HG03565 (cell line): ENCODE measurements around the gene MAGED1.
"Not testable (repeated sequence)": the region's sequence is repeated elsewhere in the genome, so short reads cannot be mapped to it uniquely, and the experiment has no call there.

ENCODE experiments used
- ATAC-seq: cut with Tn5 transposase; IDR thresholded peaks from one replicate; pipeline ENCODE4 v1.9.1; 2021; ENCODE audit warnings: mild to moderate bottlenecking, moderate library complexity; ENCODE audit not compliant: unreplicated experiment

The MAGED1 gene

DNA sequence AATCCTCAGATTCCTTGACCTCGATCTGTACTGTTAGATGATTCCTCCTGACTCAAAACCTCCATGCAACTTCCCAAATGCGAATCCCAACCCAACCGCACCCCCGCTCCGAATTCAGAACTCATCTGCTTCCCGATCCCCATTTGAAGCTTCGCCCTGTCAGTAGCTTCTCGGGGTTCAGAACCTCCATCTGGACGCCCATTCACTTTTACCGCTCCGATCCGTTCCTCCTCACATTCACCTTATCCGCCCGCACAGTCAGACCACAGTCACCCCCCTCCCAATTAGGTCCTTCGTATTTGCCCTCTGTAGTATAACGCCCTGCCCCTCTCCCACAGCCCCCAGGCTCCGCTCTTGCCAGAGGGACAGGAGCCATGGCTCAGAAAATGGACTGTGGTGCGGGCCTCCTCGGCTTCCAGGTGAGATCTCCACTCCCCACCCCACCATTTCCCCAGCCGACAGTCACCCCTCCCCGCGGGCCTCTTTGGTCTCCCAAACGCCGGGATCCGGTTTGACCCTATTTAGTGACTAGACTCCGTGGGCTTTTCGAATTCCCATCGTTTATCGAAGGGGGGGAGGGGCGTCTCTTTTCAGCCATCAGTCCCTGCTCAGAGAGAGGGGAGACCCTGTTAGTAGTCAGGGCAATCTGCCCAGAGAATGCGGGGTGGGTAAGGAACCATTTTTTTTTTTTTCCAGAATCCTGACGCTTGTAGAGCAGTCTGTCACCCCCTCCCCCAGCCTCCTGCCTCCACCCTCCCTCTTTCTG lies 691 bp downstream of the MAGED1 start:
- no peak for ATAC-seq

DNA sequence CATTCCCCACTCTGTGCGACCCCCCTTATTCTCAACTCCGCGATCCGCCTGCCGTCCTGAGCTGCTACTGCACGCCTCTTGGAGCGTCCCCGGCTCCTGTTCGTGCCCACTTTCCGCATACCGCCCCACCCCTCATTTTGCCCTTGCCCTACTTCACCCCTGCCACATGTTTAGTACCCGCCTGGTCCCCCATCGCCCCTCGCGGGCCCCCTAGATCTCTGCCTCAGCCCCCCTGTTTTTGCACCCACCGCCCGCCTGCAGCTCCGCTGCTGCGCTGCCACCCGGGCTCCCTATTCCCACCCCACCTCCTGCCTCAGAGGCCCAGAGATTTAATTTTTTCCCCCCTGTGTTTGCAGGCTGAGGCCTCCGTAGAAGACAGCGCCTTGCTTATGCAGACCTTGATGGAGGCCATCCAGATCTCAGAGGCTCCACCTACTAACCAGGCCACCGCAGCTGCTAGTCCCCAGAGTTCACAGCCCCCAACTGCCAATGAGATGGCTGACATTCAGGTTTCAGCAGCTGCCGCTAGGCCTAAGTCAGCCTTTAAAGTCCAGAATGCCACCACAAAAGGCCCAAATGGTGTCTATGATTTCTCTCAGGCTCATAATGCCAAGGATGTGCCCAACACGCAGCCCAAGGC lies 1.4 kb downstream of the MAGED1 start:
- ATAC-seq: peak; percentile 41

DNA sequence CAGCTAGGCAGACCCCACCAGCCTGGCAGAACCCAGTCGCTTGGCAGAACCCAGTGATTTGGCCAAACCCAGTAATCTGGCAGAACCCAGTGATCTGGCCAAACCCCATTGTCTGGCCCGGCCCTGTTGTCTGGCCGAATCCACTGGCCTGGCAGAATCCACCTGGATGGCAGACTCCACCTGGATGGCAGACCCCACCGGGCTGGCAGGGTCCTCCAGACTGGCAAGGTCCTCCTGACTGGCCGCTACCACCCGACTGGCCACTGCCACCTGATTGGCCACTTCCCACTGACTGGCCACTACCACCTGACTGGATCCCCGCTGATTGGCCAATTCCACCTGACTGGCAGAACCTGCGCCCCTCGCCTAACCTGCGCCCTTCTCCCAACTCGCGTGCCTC lies 3.2 kb downstream of the MAGED1 start:
- no peak for ATAC-seq

DNA sequence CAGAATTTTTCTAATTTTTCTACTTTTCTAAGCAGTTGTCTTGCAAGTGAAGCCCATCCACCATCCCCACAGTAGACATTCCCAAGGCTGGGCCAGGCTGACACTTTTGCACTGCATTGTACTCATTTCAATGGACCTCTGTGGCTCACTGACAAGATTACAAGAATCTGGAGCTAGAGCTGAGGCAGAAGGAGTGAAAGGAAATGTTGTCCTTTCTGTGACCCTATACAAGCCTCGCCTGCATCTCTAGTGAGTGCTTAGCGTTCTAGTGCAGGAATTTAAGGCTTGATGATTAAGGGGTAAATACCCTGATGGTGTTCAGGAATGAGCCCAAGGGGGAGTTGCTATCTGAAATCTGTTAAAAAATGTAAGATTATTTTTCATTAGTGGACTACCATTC lies 6.3 kb downstream of the MAGED1 start:
- no peak for ATAC-seq

DNA sequence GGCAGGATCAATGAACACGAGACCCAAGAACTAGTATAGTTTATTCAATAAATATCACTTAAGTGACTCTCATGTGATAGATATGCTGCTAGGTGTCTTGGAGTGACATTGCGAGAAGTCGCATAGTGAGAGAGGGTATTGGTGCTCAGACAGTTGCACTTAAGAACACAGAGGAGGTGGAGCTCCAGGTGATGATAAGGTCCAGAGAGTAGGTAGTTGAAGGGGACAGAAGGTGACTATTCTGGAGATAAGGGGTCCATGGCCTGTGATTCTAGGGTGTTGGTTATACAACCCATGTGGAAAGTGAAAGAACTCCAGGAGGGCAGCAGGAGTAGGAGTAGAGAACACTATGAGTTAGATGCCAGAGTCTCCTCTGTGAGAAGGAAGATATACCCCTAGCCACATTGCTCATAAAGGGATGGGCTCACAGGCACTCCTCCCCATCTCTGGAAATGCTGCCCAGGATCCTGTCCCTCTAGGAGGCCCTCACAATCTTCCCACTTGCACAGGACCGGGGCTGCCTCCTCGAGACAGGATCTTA lies 9.2 kb downstream of the MAGED1 start:
- ATAC-seq: no peak

DNA sequence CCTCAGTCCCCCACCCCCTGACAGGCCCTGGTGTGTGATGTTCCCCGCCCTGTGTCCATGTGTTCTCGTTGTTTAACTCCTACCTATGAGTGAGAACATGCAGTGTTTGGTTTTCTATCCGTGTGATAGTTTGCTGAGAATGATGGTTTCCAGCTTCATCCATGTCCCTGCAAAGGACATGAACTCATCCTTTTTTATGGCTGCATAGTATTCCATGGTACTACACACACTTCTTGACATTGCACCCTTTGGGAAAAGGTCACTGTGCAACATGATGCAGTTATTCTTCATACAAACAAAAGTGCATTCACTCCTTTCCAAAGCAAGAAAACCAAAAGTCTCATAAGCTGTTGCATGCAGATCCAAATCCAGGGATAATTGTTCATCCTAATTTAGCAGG lies 11.7 kb downstream of the MAGED1 start:
- not testable (repeated sequence) for ATAC-seq

DNA sequence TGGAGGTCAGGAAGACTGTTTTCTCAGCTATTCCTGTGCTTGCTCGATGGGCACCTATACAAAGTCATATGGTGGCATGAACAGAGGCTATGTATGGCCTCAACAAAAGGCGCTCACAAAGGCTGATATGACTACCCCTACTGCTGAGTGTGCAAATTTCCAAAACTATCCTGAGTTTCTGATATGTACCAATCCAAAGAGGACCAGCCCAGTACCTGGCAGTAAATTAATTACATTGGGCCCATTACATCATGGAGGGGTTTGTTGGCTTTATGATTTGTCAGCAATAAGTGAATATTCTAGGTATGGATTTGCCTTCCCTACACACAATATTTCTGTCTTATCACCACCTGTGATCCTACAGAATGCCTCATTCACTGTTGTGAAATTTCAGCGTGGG lies 12.3 kb downstream of the MAGED1 start:
- no peak for ATAC-seq

DNA sequence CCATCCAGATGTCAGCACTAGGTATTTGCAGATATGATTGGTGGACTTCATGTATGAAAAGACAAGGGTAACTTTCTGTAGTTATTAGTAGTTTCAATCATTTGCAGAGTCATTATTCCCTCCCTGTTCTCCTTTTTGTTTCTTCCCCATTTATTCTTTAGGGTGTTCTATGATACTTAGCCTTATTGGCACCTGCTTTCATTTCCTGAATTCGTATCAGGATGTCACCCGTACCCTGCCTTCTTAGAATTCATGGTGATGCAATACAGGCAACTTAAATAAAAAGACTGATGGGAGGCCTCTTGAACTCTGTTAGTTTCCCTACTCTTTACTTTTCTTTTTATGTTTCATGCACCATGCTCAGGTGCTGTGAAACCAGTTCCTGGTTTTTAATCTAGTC lies 24.2 kb downstream of the MAGED1 start:
- ATAC-seq: no peak

DNA sequence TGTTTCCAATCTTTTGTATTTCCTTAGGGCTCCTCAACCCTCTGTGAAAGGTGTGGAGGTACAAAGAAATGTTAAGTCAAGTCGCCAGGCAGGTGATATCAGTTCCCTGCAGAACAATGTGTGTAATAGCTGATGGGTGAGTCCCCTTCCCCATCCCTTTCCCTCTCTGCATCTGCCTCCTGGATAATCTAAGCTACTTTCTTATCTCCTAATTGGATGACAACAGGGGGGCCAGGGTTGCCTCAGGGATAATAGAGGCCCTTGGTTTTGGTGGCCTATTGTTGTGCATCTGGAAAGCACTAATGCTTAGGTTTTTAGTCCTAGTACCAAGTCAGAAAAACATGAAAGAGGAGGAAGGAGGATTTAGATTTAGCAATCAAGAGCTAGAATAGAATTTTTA lies 29.1 kb downstream of the MAGED1 start:
- ATAC-seq: no peak

DNA sequence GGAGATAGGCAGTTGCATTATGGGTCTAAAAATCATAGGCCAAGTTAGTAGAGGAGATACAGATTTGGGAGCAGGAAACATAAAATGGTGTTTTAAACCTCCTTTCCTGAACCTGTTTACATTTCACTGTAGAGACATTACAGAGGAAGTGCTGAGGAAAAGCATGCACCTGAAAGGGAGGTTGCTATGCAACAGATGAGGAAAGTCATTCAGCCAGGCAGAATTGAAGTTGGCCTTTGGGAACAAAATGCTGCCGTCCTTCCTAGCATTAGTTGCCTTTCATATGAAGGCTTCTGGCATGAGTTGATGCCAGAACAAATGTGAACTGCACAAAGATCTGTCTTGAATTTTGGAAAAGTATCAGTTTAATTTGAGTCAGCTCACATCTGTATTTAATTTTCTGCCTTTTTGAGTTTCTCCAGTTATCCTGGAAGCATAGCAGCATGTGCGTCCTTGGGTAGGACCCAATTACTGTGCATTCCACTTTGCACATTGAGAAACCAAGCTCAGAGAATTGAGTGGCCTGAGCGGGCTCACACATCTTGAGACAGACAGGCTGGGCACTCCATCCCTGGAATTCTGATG lies 38.2 kb downstream of the MAGED1 start:
- no peak for ATAC-seq
